HEK293 (cell line): Measurements from ENCODE around the gene NCOR1.

Source experiments
- CTCF ChIA-PET: fragments of 350-600 bp; formaldehyde crosslinking; extraction: SDS; loops from one replicate; lab custom pipeline; 2021; ENCODE audit warnings: antibody characterized with exemption; lab: Yijun Ruan, JAX
- POLR2A ChIA-PET: fragments of 300-600 bp; formaldehyde crosslinking; extraction: SDS; loops from one replicate; lab custom pipeline; 2020; ENCODE audit warnings: antibody characterized with exemption, inconsistent platforms; lab: Yijun Ruan, JAX
- H3K27ac ChIP-seq: fragments of 200-500 bp; sonication (Bioruptor generic); 2 replicates; pipeline ENCODE4 v1.5.1; 2014; ENCODE audit warnings: low read depth, low read length, control low read depth, inconsistent platforms; ENCODE audit errors: extremely low read depth
- H3K36me3 ChIP-seq, 2 experiments: fragments of 200-500 bp in 1 of 2; sonication (Bioruptor generic) in 1 of 2; 1 replicate in 1 of 2; 2 replicates in 1 of 2; pipeline ENCODE4 v1.5.1; 2014 to 2017; ENCODE audit warnings: inconsistent platforms in 2 of 2, low read length in 2 of 2; ENCODE audit not compliant: control insufficient read depth in 2 of 2, insufficient read depth in 1 of 2
- H3K4me1 ChIP-seq: fragments of 200-500 bp; sonication (Bioruptor generic); 2 replicates; pipeline ENCODE4 v1.5.1; 2014; ENCODE audit warnings: mild to moderate bottlenecking, low read length, inconsistent platforms; ENCODE audit not compliant: control insufficient read depth, insufficient read depth
- H3K4me3 ChIP-seq: 2 replicates; pipeline ENCODE4 v1.5.1; 2011; ENCODE audit warnings: low read depth, mild to moderate bottlenecking, control low read depth, low read length, moderate library complexity
- H3K9me3 ChIP-seq: fragments of 200-500 bp; sonication (Bioruptor generic); 2 replicates; pipeline ENCODE4 v1.5.1; 2014; ENCODE audit warnings: low read depth, low read length, inconsistent platforms; ENCODE audit not compliant: control insufficient read depth, insufficient read depth
- KLF16 ChIP-seq: fragments of 450-650 bp; formaldehyde crosslinking; IDR thresholded peaks from 2 replicates; pipeline ENCODE4 v1.5.1; 2017; ENCODE audit warnings: missing biosample characterization, missing genetic modification characterization
- KLF7 ChIP-seq: fragments of 450-650 bp; formaldehyde crosslinking; IDR thresholded peaks from 2 replicates; pipeline ENCODE4 v1.5.1; 2016; ENCODE audit warnings: missing biosample characterization, missing genetic modification characterization, borderline replicate concordance
- SCRT2 ChIP-seq: fragments of 450-650 bp; formaldehyde crosslinking; IDR thresholded peaks from 2 replicates; pipeline ENCODE4 v1.5.1; 2016; ENCODE audit warnings: missing biosample characterization, missing genetic modification characterization
- ZFP41 ChIP-seq: fragments of 450-650 bp; formaldehyde crosslinking; IDR thresholded peaks from 2 replicates; pipeline ENCODE4 v1.5.1; 2016; ENCODE audit warnings: missing biosample characterization, missing genetic modification characterization, borderline replicate concordance
- ZNF10 ChIP-seq: fragments of 450-650 bp; formaldehyde crosslinking; IDR thresholded peaks from 2 replicates; pipeline ENCODE4 v1.5.1; 2017; ENCODE audit warnings: missing biosample characterization, missing genetic modification characterization
- ZNF112 ChIP-seq: fragments of 450-650 bp; formaldehyde crosslinking; IDR thresholded peaks from 2 replicates; pipeline ENCODE4 v1.5.0; 2017; ENCODE audit warnings: missing biosample characterization, missing genetic modification characterization
- ZNF169 ChIP-seq: fragments of 450-650 bp; formaldehyde crosslinking; IDR thresholded peaks from 2 replicates; pipeline ENCODE4 v1.5.1; 2016; ENCODE audit warnings: missing biosample characterization, missing genetic modification characterization
- ZNF19 ChIP-seq: fragments of 450-650 bp; formaldehyde crosslinking; IDR thresholded peaks from 2 replicates; pipeline ENCODE4; 2016; ENCODE audit warnings: missing biosample characterization, missing genetic modification characterization, low read depth
- ZNF280D ChIP-seq: fragments of 450-650 bp; formaldehyde crosslinking; IDR thresholded peaks from 2 replicates; pipeline ENCODE4 v1.5.1; 2016; ENCODE audit warnings: missing biosample characterization, missing genetic modification characterization
- ZNF37A ChIP-seq: fragments of 450-650 bp; IDR thresholded peaks from 2 replicates; pipeline ENCODE4 v1.5.1; 2018; ENCODE audit warnings: missing biosample characterization, missing genetic modification characterization
- ZNF48 ChIP-seq: fragments of 450-650 bp; formaldehyde crosslinking; IDR thresholded peaks from 2 replicates; pipeline ENCODE4 v1.5.1; 2016; ENCODE audit warnings: missing biosample characterization, missing genetic modification characterization
- ZNF626 ChIP-seq: fragments of 450-650 bp; sonication (Bioruptor Pico); formaldehyde crosslinking; IDR thresholded peaks from 2 replicates; pipeline ENCODE4 v1.5.1; 2018; ENCODE audit warnings: missing biosample characterization, missing genetic modification characterization, inconsistent platforms
- ZNF747 ChIP-seq: fragments of 450-650 bp; formaldehyde crosslinking; IDR thresholded peaks from 2 replicates; pipeline ENCODE4 v1.5.1; 2016; ENCODE audit warnings: missing biosample characterization, missing genetic modification characterization
- ZNF777 ChIP-seq: fragments of 450-650 bp; formaldehyde crosslinking; IDR thresholded peaks from 2 replicates; pipeline ENCODE4 v1.5.1; 2017; ENCODE audit warnings: missing biosample characterization, missing genetic modification characterization, borderline replicate concordance
- ZNF843 ChIP-seq: fragments of 450-650 bp; formaldehyde crosslinking; IDR thresholded peaks from 2 replicates; pipeline ENCODE4 v1.5.1; 2016; ENCODE audit warnings: missing biosample characterization, missing genetic modification characterization
- ZSCAN16 ChIP-seq: fragments of 450-650 bp; formaldehyde crosslinking; IDR thresholded peaks from 2 replicates; pipeline ENCODE4 v1.5.1; 2016; ENCODE audit warnings: missing biosample characterization, missing genetic modification characterization
- ZSCAN4 ChIP-seq: fragments of 450-650 bp; formaldehyde crosslinking; IDR thresholded peaks from 2 replicates; pipeline ENCODE4 v1.5.1; 2017; ENCODE audit warnings: missing biosample characterization, missing genetic modification characterization
- TF ChIP-seq, protein P1 (sequence below): fragments of 450-650 bp; IDR thresholded peaks from 2 replicates; pipeline ENCODE4 v1.5.1; 2018; ENCODE audit warnings: missing biosample characterization, missing genetic modification characterization
- TF ChIP-seq, protein P2 (sequence below): fragments of 450-650 bp; formaldehyde crosslinking; IDR thresholded peaks from 2 replicates; pipeline ENCODE4 v1.5.1; 2017; ENCODE audit warnings: missing biosample characterization, missing genetic modification characterization
- TF ChIP-seq, protein P3 (sequence below): fragments of 450-650 bp; formaldehyde crosslinking; IDR thresholded peaks from 2 replicates; pipeline ENCODE4 v1.5.1; 2016; ENCODE audit warnings: missing biosample characterization, missing genetic modification characterization
- TF ChIP-seq, protein P4 (sequence below): fragments of 450-650 bp; formaldehyde crosslinking; optimal IDR thresholded peaks from 2 replicates; pipeline ENCODE3; 2016; ENCODE audit warnings: missing biosample characterization, mild to moderate bottlenecking, missing genetic modification characterization

NCOR1 gene

DNA sequence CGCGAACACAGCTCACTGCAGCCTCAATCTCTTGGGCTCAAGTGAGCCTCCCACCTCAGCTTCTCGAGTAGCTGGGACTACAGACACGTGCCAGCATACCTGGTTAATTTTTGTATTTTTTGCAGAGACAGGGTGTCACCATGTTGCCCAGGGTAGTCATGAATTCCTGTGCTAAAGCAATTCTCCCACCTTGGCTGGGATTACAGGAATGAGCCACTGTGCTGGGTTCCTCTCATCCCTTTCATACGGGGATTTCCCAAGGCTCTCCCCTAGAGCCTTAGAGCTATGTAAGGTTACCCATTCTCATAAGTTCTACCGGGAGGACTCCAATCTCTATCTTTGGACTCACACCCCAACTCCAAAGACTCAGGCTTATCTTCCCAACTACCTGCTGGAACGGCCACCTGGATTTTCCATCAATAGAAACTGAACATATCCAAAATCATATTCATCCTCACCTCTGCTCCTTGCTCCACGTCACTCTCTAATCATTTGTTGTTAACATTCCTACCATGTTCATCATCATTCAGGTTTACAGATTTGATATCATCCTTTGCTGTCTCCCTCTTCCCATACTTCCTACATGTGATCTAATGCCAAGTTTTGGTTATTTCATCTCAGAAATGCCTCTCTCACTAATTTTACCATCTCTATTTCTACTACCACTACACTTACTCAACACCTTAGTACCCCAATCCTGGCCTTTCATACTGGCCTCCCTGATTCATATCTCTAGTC is 92.5 kb downstream of the NCOR1 start:
- CTCF ChIA-PET, result interaction anchor here (0.5 kb wide), 1 partner anchor 68 kb away, joined by 5 read pairs; no protein-coding TSS in a partner anchor
- Histone ChIP-seq H3K36me3 (peaks cover 63 to 74% of the 10 kb centered on the region in 2 experiments), H3K27ac (no peak overlapping the region), H3K4me1 (no peaks in the 10 kb centered on the region)
- TF ChIP-seq, protein P1, sequence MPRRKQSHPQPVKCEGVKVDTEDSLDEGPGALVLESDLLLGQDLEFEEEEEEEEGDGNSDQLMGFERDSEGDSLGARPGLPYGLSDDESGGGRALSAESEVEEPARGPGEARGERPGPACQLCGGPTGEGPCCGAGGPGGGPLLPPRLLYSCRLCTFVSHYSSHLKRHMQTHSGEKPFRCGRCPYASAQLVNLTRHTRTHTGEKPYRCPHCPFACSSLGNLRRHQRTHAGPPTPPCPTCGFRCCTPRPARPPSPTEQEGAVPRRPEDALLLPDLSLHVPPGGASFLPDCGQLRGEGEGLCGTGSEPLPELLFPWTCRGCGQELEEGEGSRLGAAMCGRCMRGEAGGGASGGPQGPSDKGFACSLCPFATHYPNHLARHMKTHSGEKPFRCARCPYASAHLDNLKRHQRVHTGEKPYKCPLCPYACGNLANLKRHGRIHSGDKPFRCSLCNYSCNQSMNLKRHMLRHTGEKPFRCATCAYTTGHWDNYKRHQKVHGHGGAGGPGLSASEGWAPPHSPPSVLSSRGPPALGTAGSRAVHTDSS (tag by site-specific recombination), result no peak
- no peak for TF ChIP-seq ZNF843 (tag by site-specific recombination)
- no peak for TF ChIP-seq ZSCAN4 (tag by site-specific recombination)
- no peak for TF ChIP-seq ZNF19 (tag by site-specific recombination)
- no peak for TF ChIP-seq ZNF626 (tag by site-specific recombination)
- TF ChIP-seq, protein P2, sequence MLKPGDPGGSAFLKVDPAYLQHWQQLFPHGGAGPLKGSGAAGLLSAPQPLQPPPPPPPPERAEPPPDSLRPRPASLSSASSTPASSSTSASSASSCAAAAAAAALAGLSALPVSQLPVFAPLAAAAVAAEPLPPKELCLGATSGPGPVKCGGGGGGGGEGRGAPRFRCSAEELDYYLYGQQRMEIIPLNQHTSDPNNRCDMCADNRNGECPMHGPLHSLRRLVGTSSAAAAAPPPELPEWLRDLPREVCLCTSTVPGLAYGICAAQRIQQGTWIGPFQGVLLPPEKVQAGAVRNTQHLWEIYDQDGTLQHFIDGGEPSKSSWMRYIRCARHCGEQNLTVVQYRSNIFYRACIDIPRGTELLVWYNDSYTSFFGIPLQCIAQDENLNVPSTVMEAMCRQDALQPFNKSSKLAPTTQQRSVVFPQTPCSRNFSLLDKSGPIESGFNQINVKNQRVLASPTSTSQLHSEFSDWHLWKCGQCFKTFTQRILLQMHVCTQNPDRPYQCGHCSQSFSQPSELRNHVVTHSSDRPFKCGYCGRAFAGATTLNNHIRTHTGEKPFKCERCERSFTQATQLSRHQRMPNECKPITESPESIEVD (tag by site-specific recombination), result no peak
- TF ChIP-seq ZNF747, result no peak
- TF ChIP-seq ZNF48 (tag by site-specific recombination), result no peak
- TF ChIP-seq, all 188 proteins: peak for 0
- POLR2A ChIA-PET, result no interaction called here
- Histone ChIP-seq H3K4me3 (no peak overlapping the region), H3K9me3 (no peaks in the 10 kb centered on the region)

GRCh38 chr17:16121915-16122314 is 93.4 kb downstream of the NCOR1 start:
- ChIA-PET CTCF (no interaction called here), POLR2A (no interaction called here)
- H3K9me3 ChIP-seq, result no peaks in the 10 kb centered on the region

More at GRCh38 chr17:16121915-16122314, 93.4 kb downstream of the NCOR1 start:
- Histone ChIP-seq H3K4me3 (no peak overlapping the region), H3K27ac (no peak overlapping the region), H3K4me1 (no peaks in the 10 kb centered on the region), H3K36me3 (peaks cover 70 to 81% of the 10 kb centered on the region in 2 experiments)
- TF ChIP-seq KLF7 (no peak), SCRT2 (tag by site-specific recombination) (no peak), ZFP41 (tag by site-specific recombination) (no peak), ZSCAN16 (no peak), ZNF112 (tag by site-specific recombination) (no peak), ZNF37A (no peak), ZNF169 (no peak), ZNF777 (tag by site-specific recombination) (no peak), ZNF280D (no peak), ZNF10 (tag by site-specific recombination) (no peak), ZNF747 (no peak), KLF16 (tag by site-specific recombination) (no peak)
- TF ChIP-seq, protein P3, sequence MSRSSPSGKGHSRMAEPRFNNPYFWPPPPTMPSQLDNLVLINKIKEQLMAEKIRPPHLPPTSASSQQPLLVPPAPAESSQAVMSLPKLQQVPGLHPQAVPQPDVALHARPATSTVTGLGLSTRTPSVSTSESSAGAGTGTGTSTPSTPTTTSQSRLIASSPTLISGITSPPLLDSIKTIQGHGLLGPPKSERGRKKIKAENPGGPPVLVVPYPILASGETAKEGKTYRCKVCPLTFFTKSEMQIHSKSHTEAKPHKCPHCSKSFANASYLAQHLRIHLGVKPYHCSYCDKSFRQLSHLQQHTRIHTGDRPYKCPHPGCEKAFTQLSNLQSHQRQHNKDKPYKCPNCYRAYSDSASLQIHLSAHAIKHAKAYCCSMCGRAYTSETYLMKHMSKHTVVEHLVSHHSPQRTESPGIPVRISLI (tag by site-specific recombination), result no peak
- TF ChIP-seq, protein P4, sequence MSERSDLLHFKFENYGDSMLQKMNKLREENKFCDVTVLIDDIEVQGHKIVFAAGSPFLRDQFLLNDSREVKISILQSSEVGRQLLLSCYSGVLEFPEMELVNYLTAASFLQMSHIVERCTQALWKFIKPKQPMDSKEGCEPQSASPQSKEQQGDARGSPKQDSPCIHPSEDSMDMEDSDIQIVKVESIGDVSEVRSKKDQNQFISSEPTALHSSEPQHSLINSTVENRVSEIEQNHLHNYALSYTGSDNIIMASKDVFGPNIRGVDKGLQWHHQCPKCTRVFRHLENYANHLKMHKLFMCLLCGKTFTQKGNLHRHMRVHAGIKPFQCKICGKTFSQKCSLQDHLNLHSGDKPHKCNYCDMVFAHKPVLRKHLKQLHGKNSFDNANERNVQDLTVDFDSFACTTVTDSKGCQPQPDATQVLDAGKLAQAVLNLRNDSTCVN (tag by site-specific recombination), result no peak
